Panc1 (cell line): Measurements from ENCODE around the gene GATAD2B.

Source experiments
- CTCF ChIP-seq: fragments of 450-650 bp; IDR thresholded peaks from 2 replicates; pipeline ENCODE4 v1.5.1; 2017; ENCODE audit warnings: mild to moderate bottlenecking
- POLR2AphosphoS5 ChIP-seq: IDR thresholded peaks from 2 replicates; pipeline ENCODE4 v1.6.1; 2012; ENCODE audit warnings: mild to moderate bottlenecking, low read depth, low read length, moderate library complexity
- TF ChIP-seq, protein P1 (sequence below), 2 experiments: IDR thresholded peaks; 2 replicates each; pipeline ENCODE4 v1.6.1; 2011 to 2012; ENCODE audit warnings: low read depth in 2 of 2, control low read depth in 1 of 2, low read length in 1 of 2, mild to moderate bottlenecking in 1 of 2, moderate library complexity in 1 of 2; ENCODE audit not compliant: insufficient read depth in 1 of 2

GRCh38 chr1:153778824-153779519, 143.8 kb downstream of the GATAD2B start:
- TF ChIP-seq, protein P1, sequence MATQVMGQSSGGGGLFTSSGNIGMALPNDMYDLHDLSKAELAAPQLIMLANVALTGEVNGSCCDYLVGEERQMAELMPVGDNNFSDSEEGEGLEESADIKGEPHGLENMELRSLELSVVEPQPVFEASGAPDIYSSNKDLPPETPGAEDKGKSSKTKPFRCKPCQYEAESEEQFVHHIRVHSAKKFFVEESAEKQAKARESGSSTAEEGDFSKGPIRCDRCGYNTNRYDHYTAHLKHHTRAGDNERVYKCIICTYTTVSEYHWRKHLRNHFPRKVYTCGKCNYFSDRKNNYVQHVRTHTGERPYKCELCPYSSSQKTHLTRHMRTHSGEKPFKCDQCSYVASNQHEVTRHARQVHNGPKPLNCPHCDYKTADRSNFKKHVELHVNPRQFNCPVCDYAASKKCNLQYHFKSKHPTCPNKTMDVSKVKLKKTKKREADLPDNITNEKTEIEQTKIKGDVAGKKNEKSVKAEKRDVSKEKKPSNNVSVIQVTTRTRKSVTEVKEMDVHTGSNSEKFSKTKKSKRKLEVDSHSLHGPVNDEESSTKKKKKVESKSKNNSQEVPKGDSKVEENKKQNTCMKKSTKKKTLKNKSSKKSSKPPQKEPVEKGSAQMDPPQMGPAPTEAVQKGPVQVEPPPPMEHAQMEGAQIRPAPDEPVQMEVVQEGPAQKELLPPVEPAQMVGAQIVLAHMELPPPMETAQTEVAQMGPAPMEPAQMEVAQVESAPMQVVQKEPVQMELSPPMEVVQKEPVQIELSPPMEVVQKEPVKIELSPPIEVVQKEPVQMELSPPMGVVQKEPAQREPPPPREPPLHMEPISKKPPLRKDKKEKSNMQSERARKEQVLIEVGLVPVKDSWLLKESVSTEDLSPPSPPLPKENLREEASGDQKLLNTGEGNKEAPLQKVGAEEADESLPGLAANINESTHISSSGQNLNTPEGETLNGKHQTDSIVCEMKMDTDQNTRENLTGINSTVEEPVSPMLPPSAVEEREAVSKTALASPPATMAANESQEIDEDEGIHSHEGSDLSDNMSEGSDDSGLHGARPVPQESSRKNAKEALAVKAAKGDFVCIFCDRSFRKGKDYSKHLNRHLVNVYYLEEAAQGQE (IDR thresholded peaks at IDR 0.05; ENCODE audit: insufficient read depth in 1 of 2, low read depth in 2 of 2, low read length in 1 of 2) = no peak
- TF ChIP-seq CTCF (no peak), POLR2AphosphoS5 (no peak)
